ENCODE results near the gene ZNF277.

Gene ZNF277

GRCh38 chr7:112280267-112280666 is 73.8 kb downstream of the ZNF277 start:
- TF ChIP-seq CTCF (IDR thresholded peaks at IDR 0.05; ENCODE audit: low read depth, low read length) = no peak
- no peak overlapping the region for H3K4me3 ChIP-seq (ENCODE audit: low read depth, low read length)

GRCh38 chr7:112282476-112283188 is 76.1 kb downstream of the ZNF277 start:
- H3K4me3 ChIP-seq (ENCODE audit: low read depth, low read length) = no peak overlapping the region
- no peak for TF ChIP-seq CTCF (IDR thresholded peaks at IDR 0.05; ENCODE audit: low read depth, low read length)

- H3K4me3 ChIP-seq (ENCODE audit: low read depth, low read length) = no peak overlapping the region
- TF ChIP-seq CTCF (IDR thresholded peaks at IDR 0.05; ENCODE audit: low read depth, low read length) = no peak
These were observed 77.0 kb downstream of the ZNF277 start for GRCh38 chr7:112283382-112283910.

GRCh38 chr7:112286250-112287086 is 80.0 kb downstream of the ZNF277 start:
- H3K4me3 ChIP-seq (ENCODE audit: low read depth, low read length) = no peak overlapping the region
- TF ChIP-seq CTCF (IDR thresholded peaks at IDR 0.05; ENCODE audit: low read depth, low read length) = no peak

GRCh38 chr7:112288301-112288700 is 81.8 kb downstream of the ZNF277 start:
- H3K4me3 ChIP-seq (ENCODE audit: low read depth, low read length) = no peak overlapping the region
- no peak for TF ChIP-seq CTCF (IDR thresholded peaks at IDR 0.05; ENCODE audit: low read depth, low read length)

- no peak for TF ChIP-seq CTCF (IDR thresholded peaks at IDR 0.05; ENCODE audit: low read depth, low read length)
- no peak overlapping the region for H3K4me3 ChIP-seq (ENCODE audit: low read depth, low read length)
These were observed 83.6 kb downstream of the ZNF277 start for GRCh38 chr7:112290065-112290464.

- no peak overlapping the region for H3K4me3 ChIP-seq (ENCODE audit: low read depth, low read length)
- TF ChIP-seq CTCF (IDR thresholded peaks at IDR 0.05; ENCODE audit: low read depth, low read length) = no peak
These were observed 85.7 kb downstream of the ZNF277 start for GRCh38 chr7:112292162-112292561.

Data from WI38 (cell line).